Esophagus muscularis mucosa (tissue), 4 donors: ENCODE data around the gene NOX5. TPM values are rescaled to one million over a fixed set of nuclear protein-coding genes. Genes with fewer than 3 reads are reported as not detected.
A peak's percentile ranks its signal among the peaks of the same experiment; 100 is the strongest.

ENCODE experiments used
- DNase-seq: peaks from one replicate; pipeline ENCODE4 v3.0.0-alpha.2; 2017; ENCODE audit errors: extremely low spot score
- H3K27ac ChIP-seq, 4 donors: fragments of 200-600 bp; sonication (generic); replicated peaks in 1 of 4; 1 replicate in 3 of 4; 2 replicates in 1 of 4; pipeline ENCODE4 v1.5.1; 2016 to 2019; ENCODE audit warnings: mild to moderate bottlenecking in 1 of 4
- H3K27me3 ChIP-seq, 4 donors: fragments of 200-600 bp; sonication (generic); one replicate each; pipeline versions ENCODE4 v1.5.1 to v1.6.0; 2016 to 2019
- H3K36me3 ChIP-seq, 4 donors: fragments of 200-600 bp; sonication (generic); one replicate each; pipeline ENCODE4 v1.5.1; 2016 to 2019
- H3K4me1 ChIP-seq, 4 donors: fragments of 200-600 bp; sonication (generic); one replicate each; pipeline ENCODE4 v1.5.1; 2016 to 2019
- H3K4me3 ChIP-seq, 4 donors: fragments of 200-600 bp; sonication (generic); 1 replicate in 2 of 4; 2 replicates in 2 of 4; pipeline ENCODE4 v1.5.1; 2016 to 2019; ENCODE audit warnings: mild to moderate bottlenecking in 4 of 4, moderate library complexity in 1 of 4
- H3K9me3 ChIP-seq, 4 donors: fragments of 200-600 bp; sonication (generic); 1 replicate in 3 of 4; 2 replicates in 1 of 4; pipeline ENCODE4 v1.5.1; 2016 to 2019
- EP300 ChIP-seq: sonication (generic); formaldehyde crosslinking; IDR thresholded peaks from one replicate; pipeline ENCODE4 v1.6.1; 2017; ENCODE audit warnings: antibody characterized with exemption
- POLR2A ChIP-seq: fragments of 450-650 bp; IDR thresholded peaks from one replicate; pipeline ENCODE4 v1.6.1; 2017; ENCODE audit warnings: antibody characterized with exemption, moderate library complexity, mild to moderate bottlenecking, low read depth
- POLR2AphosphoS5 ChIP-seq, 2 donors: sonication (generic); formaldehyde crosslinking; IDR thresholded peaks; one replicate each; pipeline ENCODE4 v1.6.1; 2017; ENCODE audit warnings: antibody characterized with exemption in 2 of 2
- WGBS: methylation state at CpG from one replicate; pipeline ENCODE4 v1.1.5; 2018; 5-methylcytosine and 5-hydroxymethylcytosine counted together
- intact Hi-C: fragments of 100-400 bp; cut with DNase I; formaldehyde crosslinking; loops from one replicate; pipeline ENCODE4 v1.15.1; 2023
- total RNA-seq, 4 donors: library from RNA; depleted of rRNA; stranded (reverse); fragments of >200 nt; gene quantifications; one replicate each; pipeline versions ENCODE4 v1.1.0 to v1.2.1, GENCODE V29; 2016
- TF ChIP-seq, protein P1 (sequence below), 3 experiments: fragments of 200-600 bp in 2 of 3; fragments of 450-650 bp in 1 of 3; sonication (generic) in 2 of 3; IDR thresholded peaks; one replicate each; pipeline ENCODE4 v1.5.1; 2017 to 2019; ENCODE audit warnings: antibody characterized with exemption in 3 of 3, mild to moderate bottlenecking in 2 of 3, moderate library complexity in 1 of 3

NOX5 gene
- total RNA-seq, 4 donors from 2014 or later: under 0.01 to 0.66 (median 0.34) TPM

DNA sequence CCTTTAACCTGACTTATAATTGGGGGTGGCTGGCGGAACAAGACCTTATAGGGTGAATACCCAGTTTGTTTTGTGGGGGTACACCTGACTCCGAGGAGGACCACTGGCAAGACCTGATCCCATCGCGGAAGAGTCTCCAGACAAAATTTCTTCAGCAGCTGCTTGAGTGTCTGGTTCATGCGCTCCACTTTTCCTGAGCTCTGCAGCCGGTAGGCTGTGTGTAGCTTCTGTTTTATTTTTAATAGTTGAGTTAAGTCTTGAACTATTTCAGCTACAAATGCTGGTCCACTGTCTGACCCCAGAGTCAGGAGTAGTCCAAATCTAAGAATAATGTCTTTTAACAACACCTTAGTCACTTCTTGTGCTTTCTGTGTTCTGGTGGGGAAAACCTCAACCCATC lies 21.2 kb upstream of the NOX5 start:
- DNase-seq: no peak
- Histone ChIP-seq H3K27me3 (no peaks in the 10 kb centered on the region), H3K4me3 (no peak overlapping the region), H3K36me3 (no peaks in the 10 kb centered on the region), H3K27ac (no peak overlapping the region), H3K9me3 (no peaks in the 10 kb centered on the region), H3K4me1 (peaks cover 0 to 4% (median 0%) of the 10 kb centered on the region in 4 donors)
- no peak for TF ChIP-seq POLR2A
- intact Hi-C loops: no loop called here
- WGBS: 93% methylated on average over 6 of the region's 6 CpGs

DNA sequence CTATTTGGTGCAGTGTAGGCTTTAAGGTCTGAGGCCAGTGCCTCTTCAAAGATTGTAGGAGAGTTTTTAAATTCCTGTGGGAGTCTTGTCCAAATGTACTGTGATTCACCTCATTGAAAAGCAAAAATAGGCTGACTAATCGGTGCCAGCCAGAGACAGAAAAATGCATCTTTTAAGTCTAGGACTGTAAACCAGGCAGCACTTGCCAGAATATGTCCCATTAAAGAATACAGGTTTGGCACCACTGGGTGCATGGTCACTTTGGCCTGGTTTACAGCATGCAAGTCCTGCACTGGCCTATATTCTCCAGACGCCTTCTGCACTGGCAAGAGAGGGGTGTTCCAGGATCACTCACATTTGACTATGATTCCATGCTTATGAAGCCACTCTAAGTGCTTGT lies 20.3 kb upstream of the NOX5 start:
- Histone ChIP-seq H3K27ac (no peak overlapping the region), H3K4me3 (no peak overlapping the region), H3K27me3 (no peaks in the 10 kb centered on the region), H3K4me1 (peaks cover 0 to 4% (median 0%) of the 10 kb centered on the region in 4 donors), H3K36me3 (no peaks in the 10 kb centered on the region), H3K9me3 (no peaks in the 10 kb centered on the region)
- intact Hi-C loops: no loop called here
- TF ChIP-seq EP300: no peak
- TF ChIP-seq POLR2AphosphoS5 (IDR thresholded peaks at IDR 0.05): no peak
- TF ChIP-seq POLR2A: no peak
- TF ChIP-seq, protein P1, sequence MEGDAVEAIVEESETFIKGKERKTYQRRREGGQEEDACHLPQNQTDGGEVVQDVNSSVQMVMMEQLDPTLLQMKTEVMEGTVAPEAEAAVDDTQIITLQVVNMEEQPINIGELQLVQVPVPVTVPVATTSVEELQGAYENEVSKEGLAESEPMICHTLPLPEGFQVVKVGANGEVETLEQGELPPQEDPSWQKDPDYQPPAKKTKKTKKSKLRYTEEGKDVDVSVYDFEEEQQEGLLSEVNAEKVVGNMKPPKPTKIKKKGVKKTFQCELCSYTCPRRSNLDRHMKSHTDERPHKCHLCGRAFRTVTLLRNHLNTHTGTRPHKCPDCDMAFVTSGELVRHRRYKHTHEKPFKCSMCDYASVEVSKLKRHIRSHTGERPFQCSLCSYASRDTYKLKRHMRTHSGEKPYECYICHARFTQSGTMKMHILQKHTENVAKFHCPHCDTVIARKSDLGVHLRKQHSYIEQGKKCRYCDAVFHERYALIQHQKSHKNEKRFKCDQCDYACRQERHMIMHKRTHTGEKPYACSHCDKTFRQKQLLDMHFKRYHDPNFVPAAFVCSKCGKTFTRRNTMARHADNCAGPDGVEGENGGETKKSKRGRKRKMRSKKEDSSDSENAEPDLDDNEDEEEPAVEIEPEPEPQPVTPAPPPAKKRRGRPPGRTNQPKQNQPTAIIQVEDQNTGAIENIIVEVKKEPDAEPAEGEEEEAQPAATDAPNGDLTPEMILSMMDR (IDR thresholded peaks at IDR 0.05): no peak
- DNase-seq: peak; percentile 86
- WGBS: 87% methylated on average over 2 of the region's 2 CpGs

DNA sequence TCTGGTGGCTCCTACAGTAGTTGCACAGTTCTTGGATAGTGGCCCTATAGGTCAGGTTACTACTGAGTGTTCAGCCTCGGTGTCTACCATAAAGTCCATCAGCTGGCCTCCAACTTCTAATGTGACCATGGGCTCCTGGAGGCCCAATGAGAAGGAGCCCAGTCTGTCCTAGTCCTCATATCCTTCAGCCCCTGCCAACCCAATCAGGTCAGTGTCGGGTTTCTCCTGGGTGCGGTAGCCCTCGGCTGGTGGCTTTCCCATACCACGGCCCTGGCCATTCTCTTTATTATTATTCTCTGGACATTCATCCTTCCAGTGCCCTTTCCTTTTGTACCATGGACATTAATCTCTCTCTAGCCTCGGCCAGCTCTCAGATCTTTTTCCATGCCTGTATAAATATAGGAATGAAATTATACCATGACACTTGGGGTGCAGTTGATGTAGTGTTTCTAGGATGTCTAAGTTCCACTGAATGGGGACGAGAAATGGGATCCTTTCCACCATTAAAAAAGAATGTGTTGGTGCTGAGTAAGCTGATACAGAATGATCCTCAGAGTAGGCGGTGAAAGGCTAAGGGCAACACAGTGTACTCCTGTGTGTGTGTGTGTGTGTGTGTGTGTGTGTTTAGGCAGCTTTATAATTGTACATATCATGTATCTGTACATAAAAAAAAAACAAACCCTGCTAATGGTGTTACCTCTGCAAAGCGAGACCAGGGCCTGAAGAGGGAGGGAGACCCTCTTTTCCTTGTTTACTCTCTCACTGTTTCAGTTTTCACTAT lies 19.3 kb upstream of the NOX5 start:
- DNase-seq: peak; percentile 50
- intact Hi-C loops: no loop called here
- no peak for TF ChIP-seq POLR2AphosphoS5 (IDR thresholded peaks at IDR 0.05)
- no peak for TF ChIP-seq EP300
- TF ChIP-seq POLR2A: no peak
- TF ChIP-seq, protein P1 (IDR thresholded peaks at IDR 0.05): no peak
- no peak overlapping the region for H3K4me3 ChIP-seq
- H3K4me1 ChIP-seq: peaks cover 0 to under 1% (median 0%) of the 10 kb centered on the region in 4 donors
- no peaks in the 10 kb centered on the region for H3K27me3 ChIP-seq
- no peaks in the 10 kb centered on the region for H3K36me3 ChIP-seq
- no peaks in the 10 kb centered on the region for H3K9me3 ChIP-seq
- no peak overlapping the region for H3K27ac ChIP-seq
- 83% methylated on average over 9 of the region's 9 CpGs for WGBS

DNA sequence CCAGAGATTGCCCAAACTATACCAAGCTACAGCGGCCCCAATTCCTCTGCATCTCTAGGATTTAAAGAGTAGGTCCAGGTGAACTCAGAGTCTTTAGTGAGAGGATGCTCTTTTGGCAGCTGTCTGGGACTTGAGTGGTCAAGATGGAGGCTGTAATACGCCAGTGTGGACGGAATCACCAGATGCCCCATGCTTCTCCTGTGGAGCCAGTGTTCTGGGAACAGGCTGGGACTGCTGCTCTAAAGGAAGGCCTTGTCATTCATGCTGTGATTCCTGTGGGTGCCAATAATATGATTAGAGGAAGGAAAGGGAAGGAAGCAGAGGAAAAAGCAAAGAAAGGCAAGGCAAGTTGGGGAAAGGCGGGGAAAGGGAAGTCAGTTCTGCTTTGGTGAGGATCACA lies 17.4 kb upstream of the NOX5 start:
- H3K27ac ChIP-seq: no peak overlapping the region
- TF ChIP-seq EP300: no peak
- H3K36me3 ChIP-seq: no peaks in the 10 kb centered on the region
- H3K4me3 ChIP-seq: no peak overlapping the region
- no peaks in the 10 kb centered on the region for H3K27me3 ChIP-seq
- intact Hi-C loops: no loop called here
- H3K4me1 ChIP-seq: peaks cover 0 to 8% (median 0%) of the 10 kb centered on the region in 4 donors
- no peaks in the 10 kb centered on the region for H3K9me3 ChIP-seq
- WGBS: 86% methylated on average over 4 of the region's 4 CpGs
- DNase-seq: peak; percentile 75

DNA sequence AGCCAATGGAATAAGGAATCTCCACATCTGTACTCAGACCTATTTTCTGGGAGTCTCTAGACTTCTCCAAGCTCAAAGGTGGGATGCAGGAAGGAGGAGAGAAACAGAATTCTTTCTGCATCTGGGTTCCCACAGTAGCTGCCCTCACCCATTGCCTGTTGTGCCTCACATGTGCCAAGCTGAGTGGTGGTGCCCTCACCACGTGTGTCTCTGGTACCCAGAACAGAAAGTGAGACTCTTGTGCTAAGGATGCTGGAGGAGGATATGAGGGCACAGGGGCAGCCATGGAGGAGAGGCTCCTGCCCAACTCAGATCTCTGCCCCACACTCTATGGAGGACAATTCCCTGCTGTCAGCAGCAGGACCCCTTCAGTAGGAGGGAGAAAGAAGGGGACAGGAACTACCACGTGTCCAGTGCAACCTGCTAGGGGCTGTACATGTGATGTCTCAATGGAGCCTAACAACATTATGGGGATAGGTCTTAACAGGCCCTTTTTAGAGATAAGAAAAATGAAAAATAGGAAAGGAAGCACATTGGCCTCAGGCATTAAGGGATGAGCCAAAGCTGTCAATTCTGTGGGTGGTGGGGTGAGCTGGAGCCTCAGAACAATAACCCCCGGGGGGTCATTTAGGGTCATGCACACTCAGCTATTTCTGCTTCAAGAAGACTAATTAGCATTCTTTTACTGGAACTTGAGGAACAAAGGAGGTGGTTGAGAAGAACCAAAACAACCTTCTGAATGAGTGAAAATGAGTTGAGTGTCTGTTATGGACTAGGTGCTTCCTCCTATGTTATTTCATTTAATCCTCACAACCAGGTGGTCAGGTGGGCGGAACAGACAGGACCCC lies 16.3 kb upstream of the NOX5 start:
- 80% methylated on average over 4 of the region's 4 CpGs for WGBS

More for the DNA sequence above, 16.3 kb upstream of the NOX5 start:
- Histone ChIP-seq H3K27ac (no peak overlapping the region), H3K27me3 (no peaks in the 10 kb centered on the region), H3K4me1 (peaks cover 0 to 8% (median 0%) of the 10 kb centered on the region in 4 donors), H3K9me3 (no peaks in the 10 kb centered on the region), H3K4me3 (no peak overlapping the region), H3K36me3 (no peaks in the 10 kb centered on the region)
- intact Hi-C loops: no loop called here
- DNase-seq: peak; percentile 74
- TF ChIP-seq POLR2A: no peak
- TF ChIP-seq EP300: no peak
- no peak for TF ChIP-seq POLR2AphosphoS5 (IDR thresholded peaks at IDR 0.05)
- TF ChIP-seq, protein P1 (IDR thresholded peaks at IDR 0.05): no peak
